Measurements from ENCODE around the gene LATS2.
"Not testable (repeated sequence)": the region's sequence is repeated elsewhere in the genome, so short reads cannot be mapped to it uniquely, and the experiment has no call there.

Gene LATS2

DNA sequence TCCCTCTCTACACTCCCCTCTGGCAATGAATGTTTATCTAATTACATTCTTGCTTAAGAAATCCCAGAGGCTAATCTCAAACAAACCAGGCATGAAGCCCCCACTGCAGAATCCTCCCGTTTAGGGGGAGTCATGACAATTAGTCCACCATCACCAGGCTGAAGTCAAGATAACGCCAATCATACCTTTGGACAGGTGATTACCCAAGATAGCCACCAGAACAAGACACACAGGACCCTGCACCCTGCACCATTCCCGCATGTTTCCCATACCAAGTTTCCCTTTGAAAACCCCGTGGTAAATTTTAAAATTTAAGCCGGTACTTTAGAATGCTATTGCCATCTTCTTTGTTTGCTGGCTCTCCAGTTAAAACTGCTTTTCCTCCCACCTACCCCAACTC lies 94.0 kb downstream of the LATS2 start:
- DNase-seq (ENCODE audit: low read depth), result no peak

DNA sequence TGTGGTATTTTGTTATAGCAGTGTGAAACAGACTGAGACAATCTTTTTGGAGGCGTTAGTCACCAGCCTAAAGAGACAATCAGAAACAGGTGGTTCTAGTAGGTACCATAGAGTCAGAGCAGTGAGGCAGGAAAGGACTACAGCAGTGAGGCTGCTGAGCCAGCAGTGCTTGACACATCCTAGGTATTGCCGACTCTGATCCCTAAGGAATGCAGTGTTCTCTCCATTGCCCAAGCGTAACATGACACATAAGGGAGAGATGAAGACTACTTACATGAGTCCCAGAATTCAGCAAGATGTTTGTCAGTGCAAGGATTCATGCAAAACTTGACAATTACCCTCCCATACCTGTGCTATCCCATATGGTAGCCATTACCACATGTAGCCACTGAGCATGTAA lies 96.5 kb downstream of the LATS2 start:
- DNase-seq (ENCODE audit: low read depth), result peak; percentile 48

DNA sequence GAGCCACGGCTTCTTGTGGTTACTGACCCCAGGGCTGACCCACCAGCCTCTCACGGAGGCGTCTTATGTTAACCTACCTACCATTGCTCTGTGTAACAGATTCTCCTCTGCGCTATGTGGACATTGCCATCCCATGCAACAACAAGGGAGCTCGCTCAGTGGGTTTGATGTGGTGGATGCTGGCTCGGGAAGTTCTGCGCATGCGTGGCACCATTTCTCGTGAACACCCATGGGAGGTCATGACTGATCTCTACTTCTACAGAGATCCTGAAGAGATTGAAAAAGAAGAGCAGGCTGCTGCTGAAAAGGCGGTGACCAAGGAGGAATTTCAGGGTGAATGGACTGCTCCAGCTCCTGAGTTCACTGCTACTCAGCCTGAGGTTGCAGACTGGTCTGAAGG lies 99.7 kb downstream of the LATS2 start:
- DNase-seq (ENCODE audit: low read depth), result not testable (repeated sequence)

DNA sequence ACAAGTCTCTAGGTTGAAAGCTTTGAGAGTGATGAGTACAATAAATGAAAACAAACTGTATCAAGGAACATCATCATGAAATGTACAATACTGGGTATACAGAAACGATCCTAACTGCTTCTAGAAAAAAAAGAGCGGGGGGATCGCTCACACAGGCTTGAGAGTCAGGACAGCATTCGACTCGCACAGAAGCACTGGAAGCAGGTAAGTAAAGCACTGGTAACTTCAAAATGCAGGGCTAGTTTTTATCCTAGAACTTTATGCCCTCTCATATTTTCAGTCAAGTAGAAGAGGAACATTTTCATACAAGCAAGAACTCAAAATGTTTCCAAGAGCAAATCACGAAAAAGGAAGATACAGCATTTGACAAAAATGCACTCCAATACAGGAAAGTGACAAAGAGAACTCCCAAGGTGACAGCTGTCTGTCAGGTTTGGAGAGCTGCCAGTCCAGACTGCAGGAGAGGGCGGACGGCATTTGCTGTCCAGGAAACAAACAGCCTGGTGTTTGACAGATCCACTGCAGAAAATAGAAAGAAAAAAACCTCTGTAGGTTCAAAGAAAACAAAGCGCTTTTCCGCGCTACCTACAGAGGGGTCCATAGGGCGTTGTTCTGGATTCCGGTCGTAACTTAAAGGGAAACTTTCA lies 100.6 kb downstream of the LATS2 start:
- no peak for DNase-seq (ENCODE audit: low read depth)

DNA sequence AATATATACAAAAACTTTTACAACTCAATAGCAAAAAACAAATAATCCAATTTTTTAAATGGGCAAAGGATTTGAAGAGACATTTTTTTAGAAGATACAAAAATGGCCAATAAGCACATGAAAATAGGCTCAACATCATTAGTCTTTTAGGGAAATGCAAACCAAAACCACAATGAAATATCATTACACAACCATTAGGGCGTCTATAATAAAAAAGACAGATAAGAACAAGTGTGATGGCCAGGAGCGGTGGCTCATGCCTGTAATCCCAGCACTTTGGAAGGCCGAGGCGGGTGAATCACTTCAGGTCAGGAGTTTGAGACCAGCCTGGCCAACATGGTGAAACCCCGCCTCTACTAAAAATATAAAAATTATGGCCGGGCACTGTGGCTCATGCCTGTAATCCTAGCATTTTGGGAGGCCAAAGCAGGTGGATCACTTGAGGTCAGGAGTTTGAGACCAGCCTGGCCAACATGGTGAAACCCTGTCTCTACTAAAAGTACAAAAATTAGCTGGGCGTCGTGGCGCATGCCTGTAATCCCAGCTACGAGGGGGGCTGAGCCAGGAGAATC lies 104.3 kb downstream of the LATS2 start:
- not testable (repeated sequence) for DNase-seq (ENCODE audit: low read depth)

DNA sequence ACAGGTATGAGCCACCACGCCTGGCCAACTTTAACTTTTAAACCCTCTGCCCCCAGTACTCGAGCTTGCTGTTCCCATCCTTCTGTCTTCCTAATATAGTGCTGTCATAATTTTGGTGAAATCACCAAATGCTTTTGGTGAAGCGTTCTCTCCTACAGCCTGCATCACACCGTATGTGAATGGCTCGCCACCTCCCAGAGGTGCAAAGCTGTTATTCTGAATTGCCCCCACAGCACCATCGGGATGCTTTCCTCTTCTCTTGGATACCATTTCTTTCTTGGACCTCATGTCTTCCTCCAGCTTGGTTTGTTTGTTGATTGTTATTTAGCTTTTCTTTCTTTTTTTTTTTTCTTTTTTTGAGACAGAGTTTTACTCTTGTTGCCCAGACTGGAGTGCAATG lies 105.9 kb downstream of the LATS2 start:
- no peak for DNase-seq (ENCODE audit: low read depth)

DNA sequence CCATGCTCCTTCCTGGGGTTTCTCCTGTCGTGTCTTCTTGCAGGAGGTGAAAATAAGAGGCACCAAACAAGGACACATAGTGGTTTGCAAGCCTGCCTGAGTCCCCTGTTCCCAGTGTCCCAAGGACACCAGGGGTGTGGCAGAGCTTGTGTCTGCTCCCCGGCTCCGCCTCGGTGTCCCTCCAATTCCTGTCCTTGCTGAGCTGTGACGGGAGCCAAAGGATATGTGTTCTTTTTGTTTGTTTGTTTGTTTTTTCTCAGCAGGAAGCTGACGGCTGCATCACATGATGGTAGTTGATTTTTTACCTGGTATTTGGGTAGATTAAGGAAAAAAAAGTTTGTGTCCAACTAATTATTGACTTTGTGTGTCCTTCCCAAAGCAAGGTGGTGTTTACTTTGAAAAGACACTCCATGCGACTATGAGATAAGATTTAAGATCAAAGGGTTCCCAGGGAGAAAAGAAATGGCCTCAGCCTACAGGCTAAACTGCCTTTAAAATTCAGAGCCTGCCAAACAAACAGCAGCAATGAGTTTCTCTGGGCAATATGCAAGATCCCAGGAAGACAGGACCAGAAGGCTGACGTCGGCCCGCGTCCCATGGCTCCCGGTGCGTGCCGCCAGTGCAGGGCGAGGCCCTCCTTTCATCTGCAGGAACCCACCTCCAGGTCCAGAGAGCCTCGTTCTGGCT lies 108.0 kb downstream of the LATS2 start:
- no peak for DNase-seq (ENCODE audit: low read depth)

DNA sequence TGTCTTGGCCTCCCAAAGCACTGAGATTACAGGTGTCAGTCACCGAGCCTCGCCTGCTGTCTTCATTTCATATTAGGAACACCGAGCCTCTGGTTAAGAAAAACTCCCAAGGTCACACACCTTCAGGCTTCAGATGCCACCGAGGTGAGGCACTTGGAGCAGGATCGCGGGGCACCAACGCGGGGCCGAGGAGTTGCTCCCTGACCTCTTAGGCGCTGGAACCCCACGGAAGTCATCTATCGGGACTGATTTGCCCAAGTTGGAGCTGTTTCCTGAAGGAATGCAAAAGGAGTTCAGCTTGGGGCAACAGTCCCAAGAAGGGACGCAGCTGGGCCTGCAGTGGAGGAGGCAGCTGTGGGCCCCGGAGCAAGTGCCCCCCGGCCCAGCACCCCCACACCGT lies 108.5 kb downstream of the LATS2 start:
- DNase-seq (ENCODE audit: low read depth), result no peak

DNA sequence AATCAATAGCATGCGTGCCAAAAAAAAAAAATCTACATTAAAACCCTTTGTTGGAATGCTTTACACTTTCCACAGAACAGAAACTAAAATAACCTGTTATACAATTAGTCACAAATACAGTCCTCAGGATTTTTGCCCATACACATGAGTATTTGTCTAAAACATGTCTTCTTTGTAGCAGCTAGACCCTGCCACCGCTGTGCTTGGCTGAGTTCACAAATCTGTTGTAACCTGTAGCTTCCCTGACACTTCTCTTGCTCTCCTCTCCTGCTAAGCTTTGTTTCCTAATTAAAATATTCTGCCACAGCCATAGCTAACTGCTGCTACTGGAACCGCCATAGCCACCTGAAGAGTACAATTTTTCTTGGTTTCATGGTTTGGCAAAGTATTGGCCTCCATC lies 113.4 kb downstream of the LATS2 start:
- not testable (repeated sequence) for DNase-seq (ENCODE audit: low read depth)

DNA sequence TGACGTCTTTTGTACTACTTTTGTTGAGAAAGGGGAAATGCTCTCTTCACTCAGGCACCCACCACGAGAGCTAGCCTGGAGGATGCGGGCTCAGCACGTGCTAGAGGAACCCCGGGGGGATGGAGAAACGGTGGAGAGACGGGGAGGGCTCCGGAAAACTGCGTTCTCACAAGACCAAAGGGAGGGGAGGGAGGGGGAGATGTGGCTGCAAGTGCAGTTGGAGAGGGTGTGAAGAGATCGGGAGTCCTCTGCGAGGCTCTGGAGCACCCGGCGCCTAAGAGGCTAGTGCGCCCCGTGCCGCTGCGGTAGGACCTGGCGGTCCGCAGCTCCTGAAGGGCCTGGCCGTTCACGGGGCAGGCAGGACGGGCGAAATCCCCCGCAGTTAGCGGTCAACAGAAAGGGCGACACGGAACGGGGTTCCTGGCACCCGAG lies 115.4 kb downstream of the LATS2 start:
- no peak for DNase-seq (ENCODE audit: low read depth)

DNA sequence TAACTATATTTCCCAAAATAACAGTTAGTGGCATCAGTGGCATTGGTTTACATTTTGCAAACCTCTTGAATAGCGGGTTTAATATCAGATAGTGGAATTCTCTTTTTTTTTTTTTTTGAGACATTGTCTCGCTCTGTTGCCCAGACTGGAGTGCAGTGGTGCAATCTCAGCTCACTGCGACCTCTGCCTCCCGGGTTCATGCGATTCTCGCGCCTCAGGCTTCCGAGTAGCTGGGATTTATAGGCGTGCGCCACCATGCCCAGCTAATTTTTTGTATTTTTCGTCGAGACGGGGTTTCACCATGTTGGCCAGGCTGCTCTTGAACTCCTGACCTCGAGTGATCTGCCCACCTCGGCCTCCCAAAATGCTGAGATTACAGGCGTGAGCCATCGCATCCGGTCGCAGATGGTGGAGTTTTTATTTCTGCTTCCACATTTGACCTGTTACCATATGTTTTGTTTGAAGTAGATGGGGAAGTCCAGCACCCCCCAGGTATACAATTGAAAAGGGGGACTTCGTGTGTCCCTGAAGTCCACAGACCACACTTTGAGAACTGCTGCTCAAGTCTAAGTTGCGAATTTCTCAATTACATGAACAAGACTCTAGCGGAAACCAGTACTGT lies 118.3 kb downstream of the LATS2 start:
- DNase-seq (ENCODE audit: low read depth), result no peak

DNA sequence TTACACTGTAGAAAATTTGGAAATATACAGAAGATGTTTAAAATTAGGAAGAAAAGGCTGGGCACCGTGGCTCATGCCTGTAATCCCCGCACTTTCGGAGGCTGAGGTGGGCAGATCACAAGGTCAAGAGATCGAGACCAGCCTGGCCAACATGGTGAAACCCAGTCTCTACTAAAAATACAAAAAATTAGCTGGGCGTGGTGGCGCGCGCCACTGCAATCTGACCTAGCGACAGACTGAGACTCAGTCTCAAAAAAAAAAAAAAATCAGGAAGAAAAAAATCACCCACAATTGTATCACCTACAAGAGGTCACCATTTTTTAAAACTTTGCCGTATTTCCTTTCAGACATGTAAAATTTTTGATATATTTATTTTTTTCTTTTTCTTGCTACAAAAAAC lies 120.9 kb downstream of the LATS2 start:
- DNase-seq (ENCODE audit: low read depth), result not testable (repeated sequence)

DNA sequence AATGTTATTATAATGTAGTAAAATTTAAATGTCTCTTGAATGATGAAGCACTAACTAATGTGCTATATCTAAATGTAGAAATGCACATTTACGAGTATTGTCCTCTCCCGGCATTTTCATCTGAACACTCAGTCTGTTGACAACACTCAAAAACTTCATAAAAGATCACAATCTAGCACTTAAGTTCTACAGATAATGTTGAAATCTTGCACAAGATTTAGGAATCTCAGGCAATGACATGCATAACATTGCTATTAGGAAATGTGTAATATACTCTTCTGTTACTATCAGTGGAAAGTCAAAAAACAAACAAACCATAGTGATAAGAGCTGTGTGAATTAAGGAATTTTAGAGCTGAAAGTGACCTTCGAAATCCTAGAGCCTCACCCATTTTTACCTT lies 121.3 kb downstream of the LATS2 start:
- peak; percentile 10 for DNase-seq (ENCODE audit: low read depth)

DNA sequence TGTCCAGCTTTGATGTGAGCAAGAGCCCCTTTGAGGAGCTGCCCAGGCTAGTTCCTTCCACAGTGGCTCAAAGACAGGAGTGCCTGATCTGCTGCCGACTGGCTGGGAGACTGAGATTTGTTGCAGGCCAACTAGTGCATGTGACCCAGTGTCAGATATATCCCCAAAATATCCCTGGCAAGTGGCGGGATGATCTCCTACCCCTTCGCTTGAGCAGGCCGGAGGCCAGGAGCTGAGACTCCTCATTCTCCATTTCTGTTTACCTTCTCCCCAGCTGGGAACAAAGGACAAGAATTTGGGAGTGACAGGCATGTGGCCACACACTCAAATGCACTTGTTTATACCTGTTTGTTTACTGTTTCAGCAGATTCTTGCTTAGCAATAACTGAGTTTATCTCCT lies 121.7 kb downstream of the LATS2 start:
- DNase-seq (ENCODE audit: low read depth), result no peak

DNA sequence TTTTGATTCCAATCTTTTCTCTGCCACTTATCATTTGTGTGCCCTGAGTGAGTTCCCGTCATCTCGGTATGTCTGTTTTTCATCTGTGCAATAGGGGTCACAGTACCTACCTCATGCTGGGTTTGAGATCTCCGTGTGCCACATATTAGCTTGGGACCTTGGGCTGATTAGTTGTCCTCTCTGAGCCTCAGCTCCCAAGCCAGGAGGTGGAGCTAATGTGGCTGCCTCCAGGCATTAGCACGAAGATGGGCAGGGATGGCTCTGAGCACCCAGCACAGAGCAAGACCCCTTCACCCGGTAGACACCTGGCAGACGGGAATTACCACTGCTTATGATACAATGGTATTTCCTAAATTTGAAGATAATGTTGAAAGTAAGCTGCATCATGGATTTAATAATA lies 123.1 kb downstream of the LATS2 start:
- DNase-seq (ENCODE audit: low read depth), result no peak

DNA sequence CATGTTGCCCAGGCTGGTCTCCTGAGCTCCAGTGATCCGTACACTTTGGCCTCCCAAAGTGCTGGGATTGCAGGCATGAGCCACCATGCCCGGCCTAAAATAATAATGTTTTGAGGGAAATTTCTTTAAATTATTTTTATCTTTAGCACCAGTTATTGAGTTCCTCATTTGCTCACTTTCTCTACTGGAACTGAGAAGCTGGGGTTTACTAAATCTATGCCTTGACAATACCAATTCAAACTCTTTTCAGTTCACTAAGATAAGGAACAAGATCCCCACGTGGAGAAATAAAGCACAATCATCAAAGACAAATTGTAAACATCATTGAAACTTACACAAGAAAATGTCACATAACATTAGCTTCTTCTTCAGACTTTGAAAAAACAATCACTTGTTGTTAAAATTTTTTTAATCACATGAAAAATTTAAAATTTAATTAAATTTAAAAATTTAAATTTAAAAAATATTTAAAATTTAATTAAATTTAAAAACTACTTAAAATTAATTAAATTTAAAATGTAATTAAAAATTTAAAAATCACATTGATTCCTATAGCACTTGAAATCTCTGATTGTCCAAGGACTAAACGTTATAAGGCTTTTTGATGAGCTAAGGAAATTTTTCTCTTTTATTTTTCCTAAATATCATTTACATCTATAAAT lies 133.7 kb downstream of the LATS2 start:
- no peak for DNase-seq (ENCODE audit: low read depth)

DNA sequence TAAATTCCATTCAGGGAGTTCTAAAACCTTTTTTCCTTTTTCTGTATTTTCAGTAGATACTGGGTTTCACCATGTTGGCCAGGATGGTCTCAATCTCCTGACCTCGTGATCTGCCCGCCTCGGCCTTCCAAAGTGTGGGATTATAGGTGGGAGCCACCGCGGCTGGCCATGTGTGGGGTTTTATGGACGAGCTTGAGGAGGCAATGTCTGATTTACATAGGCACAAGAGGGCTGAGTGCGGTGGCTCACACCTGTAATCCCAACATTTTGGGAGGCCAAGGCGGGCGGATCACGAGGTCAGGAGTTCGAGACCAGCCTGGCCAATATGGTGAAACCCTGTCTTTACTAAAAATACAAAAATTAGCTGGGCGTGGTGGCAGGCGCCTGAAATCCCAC lies 136.0 kb downstream of the LATS2 start:
- not testable (repeated sequence) for DNase-seq (ENCODE audit: low read depth)

DNA sequence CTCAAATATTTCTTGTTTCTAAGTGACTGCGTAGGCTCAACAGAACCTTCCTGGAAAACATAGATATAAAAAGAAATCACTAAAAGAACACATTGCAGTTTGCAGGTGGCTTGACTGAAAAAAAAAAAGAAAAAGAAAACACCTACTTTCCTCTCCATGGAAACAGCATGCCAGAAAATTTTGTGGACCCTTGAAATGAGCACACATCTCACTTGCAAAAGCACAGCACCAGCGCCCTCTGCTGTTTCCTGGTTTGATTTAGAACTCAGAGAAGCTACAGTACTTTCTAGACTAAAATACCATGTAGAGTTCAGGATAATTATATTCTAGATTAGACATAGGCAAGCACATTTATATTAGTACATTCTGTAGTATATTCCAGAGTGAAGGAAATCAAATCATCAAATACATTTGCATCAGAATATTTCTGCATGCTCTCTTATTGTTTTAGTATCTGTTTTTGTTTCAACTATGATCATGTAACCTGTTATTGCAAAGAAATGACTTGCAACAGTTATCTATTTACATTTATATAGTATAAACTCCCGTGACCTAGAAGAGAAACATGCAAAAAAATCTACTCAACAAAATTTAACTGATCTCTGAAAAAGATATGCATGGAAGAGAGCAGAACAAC lies 136.5 kb downstream of the LATS2 start:
- DNase-seq (ENCODE audit: low read depth), result peak; percentile 85

DNA sequence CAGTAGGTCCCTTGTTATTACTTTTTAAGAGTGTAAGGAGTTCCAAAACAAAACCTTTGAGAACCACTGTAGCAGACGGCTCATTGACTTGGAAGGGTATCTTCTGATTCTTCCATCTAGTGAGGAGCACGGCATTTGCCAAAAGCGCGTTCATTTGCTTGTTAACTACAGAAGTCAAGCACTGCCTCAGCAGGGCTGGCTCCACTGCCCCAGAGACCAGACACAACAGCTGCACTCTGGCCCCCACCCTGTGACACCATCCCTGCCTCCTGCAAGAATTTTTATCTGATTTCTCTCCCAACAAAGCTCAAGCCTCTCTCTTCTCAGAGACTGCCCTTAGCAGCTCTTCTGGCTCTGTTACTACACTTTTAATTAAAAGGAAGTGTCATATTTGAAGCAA lies 138.1 kb downstream of the LATS2 start:
- DNase-seq (ENCODE audit: low read depth), result no peak
